Measurements from ENCODE around the gene BICC1. TPM values are rescaled to one million over a fixed set of nuclear protein-coding genes. Genes with fewer than 3 reads are reported as not detected.

The BICC1 gene
- polyA plus RNA-seq, 3 donors, result 68.7 to 110 (median 73.0) TPM

DNA sequence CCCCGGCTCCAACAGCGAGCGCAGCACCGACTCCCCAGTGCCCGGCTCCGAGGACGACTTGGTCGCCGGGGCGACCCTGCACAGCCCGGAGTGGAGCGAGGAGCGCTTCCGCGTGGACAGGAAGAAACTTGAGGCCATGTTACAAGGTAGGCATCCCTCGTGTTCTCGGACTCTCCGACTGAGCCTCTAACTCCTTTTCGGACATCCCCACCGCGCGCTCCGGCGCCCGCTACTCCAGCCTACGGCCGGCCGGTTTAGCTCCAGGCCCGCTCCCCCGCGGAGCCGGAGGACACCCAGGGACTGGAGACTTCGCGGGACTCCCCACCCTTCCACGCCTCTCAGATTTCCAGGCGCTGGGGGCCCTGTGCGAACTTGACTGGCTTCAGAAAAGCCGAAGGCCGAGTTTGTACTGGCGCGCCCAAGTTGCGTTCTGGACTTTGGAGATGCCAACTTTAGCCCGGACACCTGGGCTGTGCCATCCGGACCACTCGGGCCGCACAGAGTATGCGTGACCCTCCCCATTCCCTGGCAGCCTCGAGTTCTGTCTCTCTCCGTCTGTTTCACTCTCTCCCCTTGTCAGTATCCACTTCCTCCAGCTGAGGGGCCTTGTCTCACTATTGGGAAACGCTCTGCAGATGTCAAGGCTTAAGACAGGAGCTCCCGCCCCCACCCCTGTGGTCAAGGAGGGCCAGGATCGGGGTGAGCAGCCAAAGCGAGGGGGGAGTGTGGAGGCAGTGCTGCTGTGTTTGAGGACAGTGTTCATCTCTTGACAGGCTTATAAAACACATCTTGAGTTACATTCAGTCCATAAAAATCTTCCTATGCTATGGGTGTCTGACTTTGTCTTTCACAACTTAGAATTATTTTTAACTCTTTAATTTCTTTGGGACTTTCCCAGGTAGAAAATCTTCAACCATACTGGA is 777 bp downstream of the BICC1 start:
- peak; percentile 53 for DNase-seq

DNA sequence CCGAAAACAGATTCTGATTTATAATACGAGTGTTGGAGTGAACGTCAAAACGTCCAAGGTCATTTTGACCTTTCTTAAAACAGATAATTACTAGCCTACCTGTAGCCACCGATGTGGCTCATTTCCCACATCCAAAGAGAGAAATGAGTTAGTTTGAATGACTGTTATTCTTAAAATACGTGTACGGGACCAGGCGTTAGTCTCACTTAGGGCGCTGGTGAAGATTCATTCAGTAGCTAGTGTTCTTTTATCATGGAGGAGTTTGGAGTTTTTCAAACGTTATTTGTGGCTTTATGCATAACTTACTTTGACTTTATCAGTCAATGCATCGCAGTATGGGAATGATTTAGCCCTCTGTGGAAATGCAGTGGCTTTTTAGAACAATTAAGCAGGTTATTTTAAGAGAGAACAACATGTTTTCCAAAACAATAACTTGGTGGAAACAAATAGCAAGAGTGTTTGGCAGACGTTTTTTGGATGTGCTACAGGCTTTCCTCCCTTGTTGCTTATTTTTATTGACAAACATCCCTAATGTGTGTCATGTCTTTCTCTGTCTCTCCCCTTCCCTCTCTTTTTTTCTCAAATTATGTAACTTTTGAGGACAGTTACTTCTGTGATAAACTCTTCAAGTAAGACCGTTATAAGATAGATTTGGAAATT is 1.6 kb downstream of the BICC1 start:
- DNase-seq, result no peak

DNA sequence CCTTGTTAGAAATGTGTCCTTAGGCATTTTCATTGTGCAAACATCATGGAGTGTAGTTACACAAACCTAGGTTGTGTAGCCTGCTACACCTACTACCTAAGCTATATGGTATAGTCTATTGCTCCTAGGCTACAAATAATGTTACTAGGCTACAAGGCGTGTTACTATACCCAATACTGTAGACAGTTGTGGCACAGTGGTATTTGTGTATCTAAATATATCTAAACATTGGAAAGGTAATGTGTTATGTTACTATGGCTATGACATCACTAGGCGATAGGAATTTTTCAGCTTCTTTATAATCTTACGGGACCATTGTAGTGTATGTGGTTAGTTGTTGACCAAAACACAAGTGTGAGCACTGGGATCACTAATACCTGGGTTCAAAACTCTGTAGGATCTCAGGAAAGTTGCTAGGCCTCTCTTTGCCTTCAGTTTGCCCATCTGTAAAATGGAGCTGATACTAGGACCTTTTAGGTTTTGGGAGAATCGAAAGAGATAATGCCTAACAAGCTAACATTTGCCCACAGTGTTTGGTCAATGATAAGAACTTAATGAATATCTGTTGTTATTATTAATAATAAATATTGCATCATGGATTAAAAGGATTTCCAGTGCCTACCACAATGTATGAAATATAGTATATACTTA is 2.7 kb downstream of the BICC1 start:
- no peak for DNase-seq

DNA sequence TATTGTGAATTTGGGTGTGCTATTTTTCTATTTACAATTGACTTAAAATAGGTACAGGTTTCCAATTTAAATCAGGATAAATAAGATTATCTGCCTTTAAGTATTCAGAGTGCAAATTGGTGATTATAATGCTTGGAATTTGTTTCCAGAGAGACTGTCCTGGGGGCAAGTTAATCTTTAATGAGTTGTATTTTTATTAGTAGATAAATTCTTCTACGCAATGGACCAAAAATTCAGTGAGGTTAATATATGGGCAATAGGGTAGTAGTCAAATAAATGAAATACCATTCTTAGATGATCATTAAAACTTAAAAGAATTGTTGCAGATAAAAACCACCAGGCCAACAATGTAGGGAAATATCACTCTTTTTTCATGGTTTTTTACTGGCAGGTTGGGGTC is 3.4 kb downstream of the BICC1 start:
- DNase-seq, result no peak

DNA sequence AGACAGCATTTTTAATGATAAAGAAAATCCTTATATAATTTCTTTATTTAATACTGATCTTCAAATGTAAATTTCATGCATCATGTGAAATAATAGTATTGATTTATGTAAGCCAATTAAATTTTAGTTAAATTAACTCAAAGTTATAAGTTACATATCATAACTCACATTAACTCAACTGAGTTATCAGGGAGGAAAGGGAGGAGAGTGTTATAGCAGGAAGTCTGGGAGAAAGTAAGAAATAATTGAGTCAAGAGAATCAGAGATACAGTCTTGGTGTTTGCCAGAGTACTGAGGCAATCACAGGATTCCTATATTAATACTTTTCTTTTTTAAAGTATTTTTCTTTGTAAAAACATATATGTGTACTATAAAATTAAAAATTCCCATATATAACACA is 4.0 kb downstream of the BICC1 start:
- DNase-seq, result no peak

DNA sequence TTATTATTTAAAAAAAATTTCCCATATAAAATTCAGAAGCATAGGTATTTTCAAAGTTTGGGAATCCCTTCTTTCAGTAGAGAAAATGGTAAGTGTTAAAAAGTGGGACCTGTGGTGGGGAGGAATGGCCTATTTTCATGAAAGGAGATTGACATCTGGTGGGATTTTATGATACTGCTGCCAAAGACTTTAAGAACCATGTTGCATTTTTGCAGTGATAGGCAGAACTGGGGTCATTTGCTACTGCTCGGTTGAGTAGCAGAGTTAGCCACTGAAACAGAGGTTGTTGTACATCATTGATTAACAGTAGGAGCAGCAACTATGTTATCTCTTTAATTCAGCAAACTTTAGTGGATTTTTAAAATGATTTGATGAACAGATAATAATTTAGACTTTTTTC is 4.4 kb downstream of the BICC1 start:
- DNase-seq, result no peak

DNA sequence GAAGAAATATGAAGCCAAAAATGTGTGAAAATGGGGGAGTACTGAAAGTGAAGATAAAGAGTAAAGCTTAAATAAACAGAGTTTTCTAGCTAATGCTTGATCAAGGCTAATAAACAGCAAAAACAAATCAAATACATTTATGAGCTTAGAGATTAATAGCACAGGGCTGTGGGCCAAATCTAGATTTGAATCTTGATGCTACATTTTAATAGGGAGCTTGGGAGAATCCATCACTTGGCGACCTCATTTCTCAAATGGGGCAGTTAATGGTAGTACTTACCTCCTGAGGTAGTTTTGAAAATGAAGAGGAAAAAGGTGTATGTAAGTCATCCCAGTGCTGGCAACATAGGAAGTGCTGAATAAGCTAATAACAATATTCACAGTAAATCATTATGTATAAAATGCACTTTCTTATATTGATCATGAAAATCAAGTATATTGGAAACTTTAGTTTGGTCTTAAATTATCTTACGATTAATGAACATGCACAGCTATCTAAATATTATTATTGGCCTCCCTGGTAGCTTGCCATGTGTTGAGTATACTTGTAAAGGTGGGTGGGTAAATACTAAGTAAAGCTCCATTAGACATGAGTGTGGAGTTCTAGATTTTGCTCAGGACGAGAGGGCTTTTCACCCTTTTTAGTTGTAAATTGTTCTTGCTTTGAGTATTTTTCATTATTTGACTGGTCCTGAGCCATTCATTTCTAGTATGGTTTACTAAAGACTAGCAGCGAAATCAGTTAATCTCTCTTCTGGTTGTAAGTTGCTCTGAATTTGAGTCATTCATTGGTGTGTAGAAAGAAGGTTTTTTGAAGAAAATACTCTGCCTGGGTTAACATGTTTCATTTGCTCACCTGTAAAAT is 5.1 kb downstream of the BICC1 start:
- no peak for DNase-seq

DNA sequence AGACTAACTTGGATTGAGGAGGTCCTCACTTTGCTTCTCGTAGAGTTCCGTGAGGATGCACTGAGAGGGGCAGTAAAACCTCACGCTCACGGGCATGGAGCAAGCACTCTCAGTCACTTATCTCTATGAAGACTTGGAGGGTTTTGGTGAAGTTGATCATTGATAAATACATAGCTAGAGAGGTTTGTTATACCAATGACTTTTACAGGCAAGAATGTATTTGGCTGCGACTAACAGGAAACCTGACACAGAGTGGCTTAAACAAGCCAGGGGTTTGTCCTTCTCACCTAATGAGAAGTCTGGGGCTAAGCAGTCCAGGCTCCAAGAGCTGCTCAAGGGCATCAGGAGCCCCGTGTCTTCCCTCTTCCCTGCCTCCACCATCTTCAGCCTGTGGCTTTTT is 6.1 kb downstream of the BICC1 start:
- DNase-seq, result no peak

DNA sequence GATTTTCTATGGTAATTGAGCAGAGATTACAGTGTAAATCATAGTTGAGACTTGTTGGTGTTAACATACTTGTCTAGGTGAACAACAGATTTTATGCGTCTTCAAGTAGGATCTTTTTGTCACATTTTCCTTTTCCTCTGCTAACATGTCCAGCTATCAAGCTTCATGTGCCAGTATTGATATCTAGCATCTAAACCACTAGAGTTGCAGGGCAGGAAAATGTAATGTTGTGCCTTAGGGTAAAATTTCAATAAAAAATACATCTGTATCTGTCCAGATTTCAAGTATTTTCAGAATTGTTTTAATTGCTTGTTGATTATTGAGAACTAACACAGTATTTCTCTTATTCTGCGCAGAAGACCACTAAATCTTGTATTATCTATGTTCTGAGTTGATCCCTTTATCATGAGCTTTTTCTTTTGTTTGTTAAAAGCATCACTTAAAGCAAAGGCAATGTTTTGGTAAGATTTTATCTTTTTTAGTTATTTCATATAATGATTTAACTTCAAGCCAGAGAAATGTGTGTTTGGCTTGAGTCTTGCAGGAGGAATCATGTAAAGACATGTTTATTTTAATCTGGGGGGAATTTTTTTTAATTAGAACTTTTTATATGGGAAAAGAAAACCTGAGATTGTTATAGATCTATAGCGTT is 16.5 kb downstream of the BICC1 start:
- DNase-seq, result no peak

DNA sequence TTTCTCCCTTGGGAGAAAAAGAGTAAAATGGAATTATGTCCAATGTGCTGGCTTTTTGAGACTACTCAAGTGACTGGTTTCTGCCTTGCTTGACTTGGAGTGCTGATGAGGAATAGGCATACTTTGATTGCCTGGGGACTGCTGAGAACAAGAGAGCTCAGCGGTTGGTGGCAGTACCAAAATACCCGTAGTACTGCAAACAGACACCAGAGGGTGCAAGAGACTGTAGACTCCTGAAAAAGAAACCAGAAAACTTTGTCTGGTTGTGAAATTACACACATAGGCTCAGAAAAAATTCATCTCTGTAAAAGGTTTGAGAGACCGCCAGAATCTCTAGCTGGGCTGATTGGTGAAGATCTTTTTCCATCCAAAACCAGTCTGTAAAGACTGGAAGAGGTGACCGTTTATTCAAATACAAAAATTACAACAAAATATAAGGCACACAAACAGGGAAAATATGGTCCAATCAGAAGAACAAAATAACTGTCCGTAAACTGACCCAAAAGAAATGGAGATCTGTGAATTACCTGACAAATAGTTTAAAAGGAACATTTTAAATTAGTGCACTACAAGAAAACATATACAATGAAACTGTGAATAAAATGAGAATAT is 18.5 kb downstream of the BICC1 start:
- no peak for DNase-seq

DNA sequence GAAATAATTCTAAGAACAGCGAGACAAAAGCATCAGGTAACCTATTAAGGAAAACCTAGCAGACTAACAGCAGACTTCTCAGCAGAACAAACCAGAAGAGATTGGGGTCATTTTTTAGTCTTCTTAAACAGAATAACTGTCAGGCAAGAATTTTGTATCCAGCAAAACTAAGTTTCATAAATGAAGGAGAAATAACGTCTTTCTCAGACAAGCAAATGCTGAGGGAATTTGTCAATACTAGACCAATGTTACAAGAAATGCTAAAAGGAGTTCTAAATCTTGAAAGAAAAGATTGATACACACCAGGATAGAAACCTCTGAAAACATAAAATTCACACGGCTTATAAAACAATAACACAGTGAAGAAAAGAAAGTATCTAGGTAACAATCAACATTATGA is 22.6 kb downstream of the BICC1 start:
- no peak for DNase-seq

DNA sequence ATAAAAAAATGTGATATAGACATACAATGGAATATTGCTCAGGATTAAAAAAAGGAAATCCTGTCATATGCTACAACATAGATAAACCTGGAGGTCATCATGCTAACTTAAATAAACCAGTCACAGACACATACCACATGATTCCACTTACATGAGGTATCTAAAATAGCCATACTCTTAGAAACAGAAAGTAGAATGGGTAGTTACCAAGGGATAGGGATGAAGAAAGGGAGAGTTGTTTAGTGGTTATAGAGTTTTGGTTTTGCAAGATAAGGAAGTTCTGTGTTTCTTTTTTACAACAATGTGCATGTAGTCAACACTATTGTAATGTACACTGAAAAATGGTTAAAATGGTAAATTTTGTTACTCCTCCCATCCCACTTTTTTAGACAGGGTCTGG is 30.5 kb downstream of the BICC1 start:
- no peak for DNase-seq

DNA sequence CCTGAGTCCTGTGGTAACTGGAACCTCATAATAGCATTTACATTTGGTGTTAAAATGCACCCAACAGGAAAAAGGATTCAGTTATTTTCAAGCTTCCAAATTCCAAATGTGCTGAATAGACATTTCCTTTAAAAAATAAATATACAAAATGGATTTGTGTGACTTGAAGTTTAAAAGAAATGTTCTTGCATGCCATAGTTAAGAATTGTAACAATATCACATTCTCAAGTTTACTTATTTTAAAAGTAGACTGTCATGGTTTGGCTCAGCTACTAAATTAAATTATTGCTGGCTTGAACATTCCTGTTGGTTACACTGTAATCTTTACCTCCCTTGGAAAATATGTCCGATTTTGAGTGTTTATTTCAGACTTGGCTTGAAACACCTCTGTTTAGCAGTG is 31.5 kb downstream of the BICC1 start:
- DNase-seq, result no peak

DNA sequence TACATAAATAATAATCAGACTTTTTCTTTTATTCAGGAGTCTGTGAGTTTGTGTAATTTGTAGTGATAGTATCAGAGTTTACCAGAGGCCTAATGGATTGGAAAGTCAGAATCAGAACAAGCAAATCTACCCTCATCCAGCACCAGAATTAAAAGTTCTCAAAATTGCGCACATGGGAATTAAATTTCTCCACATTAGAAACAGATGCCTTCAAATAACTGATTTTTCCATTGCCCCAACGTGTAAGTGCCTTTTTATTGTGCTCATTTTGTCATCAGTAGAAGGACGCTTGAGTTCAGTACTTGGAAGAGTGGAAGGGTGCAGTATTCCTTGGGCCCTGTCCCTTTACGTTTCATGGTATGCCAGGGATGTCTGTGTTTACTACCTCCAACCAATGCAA is 32.8 kb downstream of the BICC1 start:
- DNase-seq, result no peak

DNA sequence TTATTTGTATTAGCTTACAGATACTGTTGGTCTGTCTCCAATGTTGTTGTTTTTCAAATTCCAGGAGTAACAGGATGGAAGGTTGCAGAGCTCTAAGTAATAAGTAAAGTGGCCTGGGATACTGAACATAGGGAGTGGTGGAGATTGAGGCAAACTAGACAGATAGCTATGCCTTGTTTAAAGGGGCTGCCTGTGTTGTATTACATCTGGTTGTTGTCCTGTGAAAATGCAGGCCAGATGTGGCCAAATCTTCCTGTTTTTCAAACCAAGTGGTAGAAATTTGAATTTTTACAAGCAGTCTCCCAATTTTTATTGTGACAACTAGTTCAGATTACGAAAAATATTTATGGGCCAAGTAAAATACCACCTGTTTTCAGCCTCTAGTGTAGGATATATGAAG is 33.5 kb downstream of the BICC1 start:
- DNase-seq, result no peak

DNA sequence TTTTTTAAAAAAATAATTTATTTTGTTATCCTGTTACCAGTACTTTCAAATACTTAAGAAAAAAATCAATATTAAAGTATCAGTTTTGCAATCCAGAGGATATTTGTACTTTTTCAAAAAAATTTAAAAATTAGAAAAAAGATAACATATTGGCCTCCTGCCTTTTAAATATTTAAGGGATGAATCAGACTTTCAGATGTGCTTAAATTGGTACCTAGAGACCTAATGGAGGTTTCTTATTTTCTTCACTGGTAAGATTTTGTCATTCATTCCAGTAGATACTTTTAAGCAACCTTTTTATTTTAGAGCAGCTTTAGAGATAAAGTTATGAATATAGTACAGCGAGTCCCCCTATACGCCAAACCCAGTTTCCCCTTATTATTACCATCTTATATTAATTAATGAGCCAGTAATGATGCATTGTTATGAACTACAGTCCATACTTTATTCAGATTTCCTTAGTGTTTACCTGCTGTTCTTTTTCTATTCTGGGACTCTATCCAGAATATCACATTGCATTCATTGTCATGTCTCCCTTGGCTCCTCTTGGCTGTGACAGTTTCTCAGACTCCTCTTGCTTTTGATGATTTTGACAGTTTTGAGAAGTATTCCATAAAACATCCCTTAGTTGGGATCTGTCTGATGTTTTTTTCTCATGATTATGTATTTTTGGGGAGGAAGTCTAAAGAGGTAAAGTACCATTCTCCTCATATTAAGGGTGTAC is 34.2 kb downstream of the BICC1 start:
- no peak for DNase-seq

DNA sequence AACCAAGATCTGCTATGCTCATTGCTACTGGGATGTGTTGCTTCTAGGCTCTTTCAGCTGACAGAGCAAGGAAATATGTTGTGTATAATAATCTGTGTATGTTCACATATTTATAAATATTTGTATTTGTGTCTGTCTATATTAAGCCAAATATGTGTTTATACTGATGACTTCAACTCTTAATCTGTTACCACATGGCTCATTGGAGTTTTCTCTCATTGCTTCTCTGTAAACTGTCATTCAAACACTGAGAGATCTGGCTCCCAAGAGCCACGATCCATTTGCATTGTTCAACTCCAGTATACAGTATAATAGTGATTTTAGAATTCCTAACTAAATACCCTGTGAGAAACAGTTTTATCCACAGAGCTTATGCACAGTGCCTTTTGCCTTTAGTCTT is 35.3 kb downstream of the BICC1 start:
- DNase-seq, result no peak

DNA sequence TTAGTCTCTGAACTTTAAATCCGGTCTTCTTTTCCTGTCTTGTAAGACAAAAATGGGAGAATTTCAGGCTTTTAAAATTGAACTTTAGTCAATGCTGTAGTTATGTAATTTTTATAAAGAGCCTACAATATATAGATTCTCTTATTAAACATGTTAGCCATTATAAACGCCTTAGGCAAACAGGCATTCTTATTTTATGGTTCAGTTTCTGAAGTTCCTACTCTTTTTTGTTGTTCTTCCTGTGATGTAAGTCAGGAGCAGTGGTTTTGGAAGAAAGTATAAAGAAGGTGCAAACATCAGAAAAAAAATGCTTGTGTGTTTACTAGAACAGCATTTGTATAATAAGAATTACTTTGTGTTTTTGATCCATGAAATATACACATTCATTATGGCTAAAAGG is 41.6 kb downstream of the BICC1 start:
- no peak for DNase-seq

DNA sequence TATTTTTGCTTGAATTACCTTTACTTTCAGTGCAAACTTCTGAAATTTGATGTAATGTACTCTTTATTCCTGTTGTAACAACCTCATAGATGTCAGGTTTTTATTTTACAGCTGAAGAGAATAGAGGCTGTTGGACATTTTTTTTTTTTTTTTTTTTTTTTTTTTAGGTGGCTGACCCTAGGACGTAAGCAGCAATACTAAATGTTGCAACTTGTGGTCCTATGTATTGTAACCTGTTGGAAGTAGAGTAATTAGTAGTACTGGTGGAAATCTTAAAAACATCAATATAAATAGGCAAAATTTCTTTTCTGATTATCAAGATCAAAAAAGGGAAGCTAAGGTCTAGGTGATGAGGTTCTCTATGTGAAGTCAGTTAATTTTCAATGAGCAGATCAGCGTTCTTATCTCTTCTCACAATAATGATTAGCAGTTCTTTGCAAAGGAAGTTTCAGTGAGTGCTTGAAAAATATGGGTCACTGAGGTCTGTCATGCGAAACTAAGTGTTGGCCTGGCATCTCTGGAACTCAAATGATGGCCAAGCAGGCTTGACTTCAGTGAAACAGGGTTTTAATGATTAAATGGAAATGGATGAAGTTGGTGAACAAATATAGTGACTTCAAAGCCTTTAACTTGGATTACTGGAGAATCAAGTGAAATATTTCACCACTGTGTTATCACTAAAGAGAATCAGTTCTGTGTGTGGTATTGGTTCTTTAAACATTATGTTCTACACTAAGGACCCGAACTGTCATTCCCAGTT is 42.7 kb downstream of the BICC1 start:
- peak; percentile 71 for DNase-seq

DNA sequence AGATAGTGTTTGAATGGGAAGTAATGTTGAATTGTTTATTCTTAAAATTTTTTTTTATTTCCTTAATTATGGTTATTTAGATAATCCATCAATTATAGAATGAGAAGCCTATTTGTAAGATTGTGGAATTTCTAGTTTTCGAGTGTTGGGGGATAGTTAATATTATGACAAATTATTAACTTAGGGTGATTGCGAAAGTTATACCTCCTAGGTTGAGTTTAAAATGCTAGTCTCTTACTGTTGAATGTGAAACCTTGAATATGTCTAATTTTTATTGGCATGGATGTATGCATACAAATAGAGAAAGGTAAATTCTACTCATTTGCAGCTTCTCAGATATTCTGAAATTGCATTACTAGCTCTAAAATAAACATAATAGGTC is 43.2 kb downstream of the BICC1 start:
- no peak for DNase-seq
